Ovary (tissue), 9 donors: ENCODE data around the gene CCL5. TPM values are rescaled to one million over a fixed set of nuclear protein-coding genes. Genes with fewer than 3 reads are reported as not detected.

Experiments used
- DNase-seq, 5 donors: peaks; one replicate each; pipeline ENCODE4 v3.0.0-alpha.2; 2019 to 2020
- H3K27ac ChIP-seq, 2 donors: fragments of 200-600 bp; one replicate each; pipeline versions ENCODE4 v1.5.1 to v1.8.0; 2019 to 2022
- H3K27me3 ChIP-seq: fragments of 200-600 bp; one replicate; pipeline ENCODE4 v1.8.0; 2022
- H3K36me3 ChIP-seq: fragments of 200-600 bp; sonication (generic); one replicate; pipeline ENCODE4 v1.5.1; 2019
- H3K4me1 ChIP-seq: one replicate; pipeline ENCODE4 v1.8.1; 2013; ENCODE audit warnings: mild to moderate bottlenecking, moderate library complexity; ENCODE audit not compliant: insufficient read depth
- H3K4me3 ChIP-seq: fragments of 200-600 bp; sonication (generic); one replicate; pipeline ENCODE4 v1.5.1; 2017
- H3K9me3 ChIP-seq, 2 donors: fragments of 200-600 bp in 1 of 2; sonication (generic) in 1 of 2; one replicate each; pipeline versions ENCODE4 v1.5.1 to v1.8.1; 2013 to 2019; ENCODE audit warnings: mild to moderate bottlenecking in 1 of 2, moderate library complexity in 1 of 2
- CTCF ChIP-seq, 3 donors: fragments of 450-650 bp in 2 of 3; fragments of 200-600 bp in 1 of 3; IDR thresholded peaks; one replicate each; pipeline versions ENCODE4 v1.5.1 to v1.8.0; 2016 to 2022; ENCODE audit warnings: antibody characterized with exemption in 3 of 3, mild to moderate bottlenecking in 1 of 3
- EP300 ChIP-seq: sonication (generic); formaldehyde crosslinking; IDR thresholded peaks from one replicate; pipeline ENCODE4 v1.6.1; 2017; ENCODE audit warnings: antibody characterized with exemption
- POLR2A ChIP-seq: fragments of 450-650 bp; IDR thresholded peaks from one replicate; pipeline ENCODE4 v1.6.1; 2017; ENCODE audit warnings: antibody characterized with exemption, mild to moderate bottlenecking, moderate library complexity
- WGBS, 3 donors: extraction: QIAGEN DNeasy Blood & Tissue Kit in 1 of 3; methylation state at CpG; one replicate each; pipeline versions ENCODE4 v1.1.5 to v1.1.7; 2013 to 2017; 5-methylcytosine and 5-hydroxymethylcytosine counted together
- intact Hi-C, 4 donors: fragments of 100-400 bp; cut with DNase I; formaldehyde crosslinking; loops; one replicate each; pipeline versions ENCODE4 v1.11.0 to v1.15.1; 2022 to 2023
- polyA plus RNA-seq, 2 donors: library from polyadenylated mRNA; stranded (reverse); fragments of 200-250 nt in 1 of 2; fragments of 350-450 nt in 1 of 2; fragmentation: Illumina TruSeq in 1 of 2; extraction: RNeasy Lipid Tissue Mini Kit (QIAGEN cat#74804) in 1 of 2; gene quantifications; one replicate each; pipeline ENCODE4 v1.2.3, GENCODE V29; 2013 to 2014
- total RNA-seq, 7 donors: library from RNA; depleted of rRNA in 2 of 7; stranded (reverse); fragments of >200 nt in 2 of 7; fragmentation: NEBNext Ultra II Directional in 3 of 7; extraction: Animal tissue kit (Norgen Biotek cat#: 25700) in 3 of 7; gene quantifications; one replicate each; pipeline versions ENCODE4 v1.1.0 to v1.2.4, GENCODE V29; 2016 to 2023
- donor health status: DM: no; HTN: no; CAD: no; lungs with moderate emphysema.
- donor health status: DM: no; HTN: no; CAD: no.
- donor health status: Bipolar disorder and iron deficiency.
- donor health status: DM: yes; HTN: yes; CAD: no.
- donor health status: DM: no; HTN: no; CAD: no.
- donor health status: DM: yes; HTN: yes; CAD: no.

Gene CCL5
- total and polyA plus RNA-seq, 9 donors = 0.28 to 44.5 (median 2.1) TPM

GRCh38 chr17:35878361-35878760 is 1.8 kb downstream of the CCL5 start:
- Histone ChIP-seq H3K4me3 (no peak overlapping the region), H3K36me3 (no peaks in the 10 kb centered on the region), H3K27me3 (no peaks in the 10 kb centered on the region), H3K4me1 (no peaks in the 10 kb centered on the region), H3K9me3 (no peaks in the 10 kb centered on the region), H3K27ac (no peak overlapping the region)
- 75 to 79% (median 78%) methylated on average over 4 of the region's 4 CpGs for WGBS, 3 donors
- no peak for DNase-seq
- TF ChIP-seq EP300 = no peak
- no peak for TF ChIP-seq POLR2A
- TF ChIP-seq CTCF (IDR thresholded peaks at IDR 0.05) = no peak
- intact Hi-C loops = no loop called here

- no peaks in the 10 kb centered on the region for H3K27me3 ChIP-seq
- intact Hi-C loops = no loop called here
- no peak overlapping the region for H3K27ac ChIP-seq
- H3K4me3 ChIP-seq = no peak overlapping the region
- H3K9me3 ChIP-seq = no peaks in the 10 kb centered on the region
- TF ChIP-seq EP300 (no peak), POLR2A (no peak), CTCF (IDR thresholded peaks at IDR 0.05) (no peak)
- H3K4me1 ChIP-seq = no peaks in the 10 kb centered on the region
- no peaks in the 10 kb centered on the region for H3K36me3 ChIP-seq
- DNase-seq = no peak
These were observed 2.7 kb downstream of the CCL5 start for GRCh38 chr17:35877345-35878029.

- 73 to 83% (median 76%) methylated on average over 3 of the region's 3 CpGs for WGBS, 3 donors
- Histone ChIP-seq H3K36me3 (no peaks in the 10 kb centered on the region), H3K27ac (no peak overlapping the region), H3K4me3 (no peak overlapping the region), H3K4me1 (no peaks in the 10 kb centered on the region), H3K27me3 (no peaks in the 10 kb centered on the region), H3K9me3 (no peaks in the 10 kb centered on the region)
- TF ChIP-seq EP300 = no peak
- no peak for DNase-seq
- intact Hi-C loops = no loop called here
These were observed 3.6 kb downstream of the CCL5 start for GRCh38 chr17:35876534-35876933.

- DNase-seq = no peak
- H3K9me3 ChIP-seq = no peaks in the 10 kb centered on the region
- TF ChIP-seq EP300 = no peak
- no peak for TF ChIP-seq CTCF (IDR thresholded peaks at IDR 0.05)
- no peak for TF ChIP-seq POLR2A
- H3K4me1 ChIP-seq = no peaks in the 10 kb centered on the region
- H3K36me3 ChIP-seq = no peaks in the 10 kb centered on the region
- H3K4me3 ChIP-seq = no peak overlapping the region
- WGBS, 3 donors = 62 to 71% (median 68%) methylated on average over 3 of the region's 3 CpGs
- H3K27ac ChIP-seq = no peak overlapping the region
- H3K27me3 ChIP-seq = no peaks in the 10 kb centered on the region
- intact Hi-C loops = no loop called here
These were observed 4.4 kb downstream of the CCL5 start for GRCh38 chr17:35875800-35876139.

- Histone ChIP-seq H3K4me3 (no peak overlapping the region), H3K36me3 (no peaks in the 10 kb centered on the region), H3K27me3 (no peaks in the 10 kb centered on the region), H3K27ac (no peak overlapping the region), H3K9me3 (no peaks in the 10 kb centered on the region), H3K4me1 (no peaks in the 10 kb centered on the region)
- 34 to 46% (median 36%) methylated on average over 5 of the region's 5 CpGs for WGBS, 3 donors
- TF ChIP-seq CTCF (IDR thresholded peaks at IDR 0.05) = no peak
- TF ChIP-seq EP300 = no peak
- no peak for TF ChIP-seq POLR2A
- intact Hi-C loops = no loop called here
- no peak for DNase-seq
These were observed 4.9 kb downstream of the CCL5 start for GRCh38 chr17:35875072-35875799.
